Thyroid gland (tissue), 4 donors: ENCODE results near the gene EXT2. TPM values are rescaled to one million over a fixed set of nuclear protein-coding genes. Genes with fewer than 3 reads are reported as not detected.
A peak's percentile ranks its signal among the peaks of the same experiment; 100 is the strongest.

Source experiments
- DNase-seq, 2 donors: peaks; one replicate each; pipeline ENCODE4 v3.0.0-alpha.2; 2019
- H3K27ac ChIP-seq, 3 donors: fragments of 200-600 bp; sonication (generic); 1 replicate in 2 of 3; 2 replicates in 1 of 3; pipeline ENCODE4 v1.5.1; 2016 to 2019; ENCODE audit warnings: mild to moderate bottlenecking in 1 of 3, moderate library complexity in 1 of 3
- H3K27me3 ChIP-seq: fragments of 200-600 bp; sonication (generic); one replicate; pipeline ENCODE4 v1.5.1; 2019
- H3K36me3 ChIP-seq, 2 donors: fragments of 200-600 bp; sonication (generic); one replicate each; pipeline ENCODE4 v1.5.1; 2016 to 2019
- H3K4me1 ChIP-seq, 2 donors: fragments of 200-600 bp; sonication (generic); one replicate each; pipeline ENCODE4 v1.5.1; 2017 to 2019
- H3K4me3 ChIP-seq, 3 donors: fragments of 200-600 bp; sonication (generic); replicated peaks in 1 of 3; 1 replicate in 2 of 3; 2 replicates in 1 of 3; pipeline ENCODE4 v1.5.1; 2016; ENCODE audit warnings: mild to moderate bottlenecking in 1 of 3
- H3K9me3 ChIP-seq: fragments of 200-600 bp; sonication (generic); one replicate; pipeline ENCODE4 v1.5.1; 2017
- POLR2A ChIP-seq, 2 donors: fragments of 450-650 bp; IDR thresholded peaks; one replicate each; pipeline ENCODE4 v1.6.1; 2017; ENCODE audit warnings: antibody characterized with exemption in 2 of 2, mild to moderate bottlenecking in 2 of 2, moderate library complexity in 1 of 2
- WGBS, 2 donors: methylation state at CpG; one replicate each; pipeline ENCODE4 v1.1.5; 2017; 5-methylcytosine and 5-hydroxymethylcytosine counted together
- intact Hi-C: fragments of 100-400 bp; cut with DNase I; formaldehyde crosslinking; loops from one replicate; pipeline ENCODE4 v1.15.1; 2023
- total RNA-seq, 4 donors: library from RNA; depleted of rRNA; stranded (reverse); fragments of >200 nt; gene quantifications; one replicate each; pipeline ENCODE4 v1.2.3, GENCODE V29; 2016
- TF ChIP-seq, protein P1 (sequence below), 6 experiments: fragments of 200-600 bp in 3 of 6; fragments of 450-650 bp in 3 of 6; sonication (generic) in 3 of 6; IDR thresholded peaks; one replicate each; pipeline ENCODE4 v1.5.1; 2016 to 2019; ENCODE audit warnings: antibody characterized with exemption in 6 of 6, mild to moderate bottlenecking in 2 of 6, inconsistent platforms in 1 of 6, moderate library complexity in 1 of 6

The EXT2 gene
- total RNA-seq, 4 donors from 2014 or later: 53.2 to 95.8 (median 66.3) TPM

- Histone ChIP-seq H3K27me3 (no peaks in the 10 kb centered on the region), H3K27ac (no peak overlapping the region), H3K4me3 (no peak overlapping the region), H3K36me3 (no peaks in the 10 kb centered on the region), H3K4me1 (no peaks in the 10 kb centered on the region), H3K9me3 (no peaks in the 10 kb centered on the region)
- no peak for TF ChIP-seq POLR2A (IDR thresholded peaks at IDR 0.05)
- TF ChIP-seq, protein P1, sequence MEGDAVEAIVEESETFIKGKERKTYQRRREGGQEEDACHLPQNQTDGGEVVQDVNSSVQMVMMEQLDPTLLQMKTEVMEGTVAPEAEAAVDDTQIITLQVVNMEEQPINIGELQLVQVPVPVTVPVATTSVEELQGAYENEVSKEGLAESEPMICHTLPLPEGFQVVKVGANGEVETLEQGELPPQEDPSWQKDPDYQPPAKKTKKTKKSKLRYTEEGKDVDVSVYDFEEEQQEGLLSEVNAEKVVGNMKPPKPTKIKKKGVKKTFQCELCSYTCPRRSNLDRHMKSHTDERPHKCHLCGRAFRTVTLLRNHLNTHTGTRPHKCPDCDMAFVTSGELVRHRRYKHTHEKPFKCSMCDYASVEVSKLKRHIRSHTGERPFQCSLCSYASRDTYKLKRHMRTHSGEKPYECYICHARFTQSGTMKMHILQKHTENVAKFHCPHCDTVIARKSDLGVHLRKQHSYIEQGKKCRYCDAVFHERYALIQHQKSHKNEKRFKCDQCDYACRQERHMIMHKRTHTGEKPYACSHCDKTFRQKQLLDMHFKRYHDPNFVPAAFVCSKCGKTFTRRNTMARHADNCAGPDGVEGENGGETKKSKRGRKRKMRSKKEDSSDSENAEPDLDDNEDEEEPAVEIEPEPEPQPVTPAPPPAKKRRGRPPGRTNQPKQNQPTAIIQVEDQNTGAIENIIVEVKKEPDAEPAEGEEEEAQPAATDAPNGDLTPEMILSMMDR (IDR thresholded peaks at IDR 0.05): no peak
- DNase-seq: no peak
- WGBS, 2 donors: 59 to 63% methylated on average over 2 of the region's 2 CpGs
- intact Hi-C loops: loop anchor here (2.0 kb wide), 1 partner anchor 255 kb away; no protein-coding TSS in a partner anchor
Observed at GRCh38 chr11:44285756-44286155, 190.3 kb downstream of the EXT2 start.

DNA sequence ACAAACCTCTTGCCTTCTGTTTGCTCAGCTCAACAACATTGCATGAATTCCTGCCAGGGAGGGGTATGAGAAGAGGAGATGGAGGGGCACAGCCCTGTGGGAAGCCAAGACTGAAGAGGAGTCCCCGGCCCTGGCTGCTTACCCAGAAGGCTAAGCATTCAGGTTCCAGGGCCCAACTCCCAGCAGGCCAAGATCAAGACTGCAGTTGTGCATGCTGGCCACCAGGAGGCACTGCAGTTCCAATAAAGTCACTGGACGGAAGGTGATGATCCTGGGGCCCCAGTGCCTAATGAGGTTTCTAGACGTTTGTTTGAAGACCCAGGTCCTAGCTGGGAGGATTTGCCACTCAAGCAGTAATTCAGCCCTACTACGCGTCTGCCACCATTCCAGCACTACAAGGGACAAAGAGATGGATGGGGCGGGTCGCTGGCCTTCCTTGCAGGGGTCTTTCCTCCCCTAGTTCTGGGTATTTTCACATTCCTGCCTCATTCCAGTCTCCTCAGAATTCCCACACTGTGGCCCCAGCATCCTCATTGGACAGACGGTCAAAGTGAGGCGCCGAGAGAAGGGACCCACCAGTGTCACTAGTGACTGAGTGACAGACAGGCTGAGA, 190.9 kb downstream of the EXT2 start:
- Histone ChIP-seq H3K27me3 (no peaks in the 10 kb centered on the region), H3K9me3 (no peaks in the 10 kb centered on the region), H3K4me1 (no peaks in the 10 kb centered on the region), H3K36me3 (no peaks in the 10 kb centered on the region), H3K27ac (no peak overlapping the region), H3K4me3 (no peak overlapping the region)
- WGBS, 2 donors: 53 to 58% methylated on average over 10 of the region's 10 CpGs
- TF ChIP-seq POLR2A (IDR thresholded peaks at IDR 0.05): no peak
- TF ChIP-seq, protein P1 (IDR thresholded peaks at IDR 0.05): peak; percentile 85 to 95 (median 93)
- intact Hi-C loops: loop anchor here (2.0 kb wide), 1 partner anchor 254 kb away; no protein-coding TSS in a partner anchor
- peak; percentile 37 to 55 for DNase-seq

DNA sequence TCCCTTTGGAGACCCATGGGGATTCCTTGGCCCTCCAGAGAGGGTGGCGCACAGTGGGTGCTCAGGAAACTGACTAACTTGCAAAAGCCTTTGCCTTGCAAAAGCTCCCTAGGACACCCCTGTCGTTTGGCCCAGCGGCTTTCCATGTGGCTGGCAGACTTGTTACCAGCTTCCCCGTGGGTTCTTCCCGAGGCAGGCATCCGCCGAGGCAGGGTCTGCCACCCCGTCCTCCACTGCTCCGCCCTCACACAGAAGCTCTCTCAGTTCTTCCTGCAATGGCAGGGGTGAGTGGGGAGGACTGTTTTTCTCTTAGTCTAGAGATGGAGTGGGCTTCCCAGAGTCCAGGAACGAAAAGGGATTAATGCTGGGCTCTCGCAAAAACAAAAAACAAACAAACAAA, 191.4 kb downstream of the EXT2 start:
- no peaks in the 10 kb centered on the region for H3K36me3 ChIP-seq
- no peaks in the 10 kb centered on the region for H3K4me1 ChIP-seq
- H3K27me3 ChIP-seq: no peaks in the 10 kb centered on the region
- no peak overlapping the region for H3K4me3 ChIP-seq
- 88% methylated on average over 11 of the region's 11 CpGs for WGBS, 2 donors
- intact Hi-C loops: loop anchor here (2.0 kb wide), 1 partner anchor 254 kb away; no protein-coding TSS in a partner anchor
- TF ChIP-seq, protein P1 (IDR thresholded peaks at IDR 0.05): no peak
- TF ChIP-seq POLR2A (IDR thresholded peaks at IDR 0.05): no peak
- no peaks in the 10 kb centered on the region for H3K9me3 ChIP-seq
- no peak overlapping the region for H3K27ac ChIP-seq
- no peak for DNase-seq

- Histone ChIP-seq H3K36me3 (no peaks in the 10 kb centered on the region), H3K27me3 (no peaks in the 10 kb centered on the region), H3K4me1 (no peaks in the 10 kb centered on the region), H3K27ac (no peak overlapping the region), H3K4me3 (no peak overlapping the region), H3K9me3 (no peaks in the 10 kb centered on the region)
- 92 to 96% methylated on average over 3 of the region's 3 CpGs for WGBS, 2 donors
- no peak for DNase-seq
- intact Hi-C loops: no loop called here
- TF ChIP-seq, protein P1 (IDR thresholded peaks at IDR 0.05): no peak
- no peak for TF ChIP-seq POLR2A (IDR thresholded peaks at IDR 0.05)
Observed at GRCh38 chr11:44288133-44288526, 192.7 kb downstream of the EXT2 start.

DNA sequence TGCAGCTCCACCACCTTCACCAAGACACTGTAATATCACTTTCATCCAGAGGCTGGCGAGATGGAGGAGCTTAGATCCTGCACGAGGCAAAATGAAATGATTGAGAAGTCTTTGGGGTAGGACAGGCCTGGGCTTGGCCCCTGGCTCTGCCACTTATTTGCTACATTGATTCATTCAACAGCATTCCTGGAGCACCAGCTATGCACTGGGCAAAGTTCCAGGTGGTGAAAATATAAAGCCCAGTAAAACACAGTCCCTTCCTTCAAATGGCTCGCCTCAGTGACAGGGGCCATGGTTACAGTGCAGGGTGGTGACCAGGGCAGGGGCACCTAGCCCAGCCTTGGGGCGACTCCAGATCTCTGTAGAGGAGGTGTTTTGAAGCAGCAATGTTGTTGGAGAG, 194.7 kb downstream of the EXT2 start:
- peak in 1 of 2 donors; percentile 72 for DNase-seq
- no peak overlapping the region for H3K4me3 ChIP-seq
- H3K27me3 ChIP-seq: no peaks in the 10 kb centered on the region
- TF ChIP-seq, protein P1 (IDR thresholded peaks at IDR 0.05): no peak
- TF ChIP-seq POLR2A (IDR thresholded peaks at IDR 0.05): no peak
- no peak overlapping the region for H3K27ac ChIP-seq
- no peaks in the 10 kb centered on the region for H3K36me3 ChIP-seq
- no peaks in the 10 kb centered on the region for H3K9me3 ChIP-seq
- 48 to 63% methylated on average over 4 of the region's 4 CpGs for WGBS, 2 donors
- H3K4me1 ChIP-seq: no peaks in the 10 kb centered on the region
- intact Hi-C loops: no loop called here
